Gastroesophageal sphincter (tissue), 4 donors: Measurements from ENCODE around the gene ST6GALNAC3. TPM values are rescaled to one million over a fixed set of nuclear protein-coding genes. Genes with fewer than 3 reads are reported as not detected.

ENCODE experiments used
- ATAC-seq: fragments of 150-250 bp; one replicate; pipeline ENCODE4 v1.9.1; 2016; ENCODE audit warnings: mild to moderate bottlenecking, moderate library complexity
- H3K27ac ChIP-seq, 4 donors: fragments of 200-600 bp; sonication (generic) in 3 of 4; 1 replicate in 3 of 4; 2 replicates in 1 of 4; pipeline ENCODE4 v1.5.1; 2016 to 2019
- H3K27me3 ChIP-seq: fragments of 200-600 bp; sonication (generic); one replicate; pipeline ENCODE4 v1.5.1; 2019
- H3K36me3 ChIP-seq, 2 donors: fragments of 200-600 bp; sonication (generic); one replicate each; pipeline ENCODE4 v1.5.1; 2019; ENCODE audit warnings: control low read depth in 1 of 2
- H3K4me1 ChIP-seq, 3 donors: fragments of 200-600 bp; sonication (generic); 1 replicate in 2 of 3; 2 replicates in 1 of 3; pipeline ENCODE4 v1.5.1; 2016 to 2019; ENCODE audit warnings: control low read depth in 2 of 3
- H3K4me3 ChIP-seq, 2 donors: fragments of 200-600 bp; sonication (generic); one replicate each; pipeline ENCODE4 v1.5.1; 2019; ENCODE audit warnings: mild to moderate bottlenecking in 1 of 2, moderate library complexity in 1 of 2
- H3K9me3 ChIP-seq, 3 donors: fragments of 200-600 bp; sonication (generic); one replicate each; pipeline ENCODE4 v1.5.1; 2017 to 2019; ENCODE audit warnings: control low read depth in 2 of 3
- CTCF ChIP-seq, 4 experiments: fragments of 200-600 bp in 2 of 4; fragments of 450-650 bp in 2 of 4; sonication (generic) in 1 of 4; IDR thresholded peaks; one replicate each; pipeline ENCODE4 v1.5.1; 2017 to 2019; ENCODE audit warnings: antibody characterized with exemption in 4 of 4, mild to moderate bottlenecking in 2 of 4, moderate library complexity in 2 of 4
- EP300 ChIP-seq: sonication (generic); formaldehyde crosslinking; IDR thresholded peaks from one replicate; pipeline ENCODE4 v1.6.1; 2017; ENCODE audit warnings: antibody characterized with exemption, mild to moderate bottlenecking
- POLR2A ChIP-seq, 2 donors: fragments of 450-650 bp; IDR thresholded peaks; one replicate each; pipeline ENCODE4 v1.6.1; 2017; ENCODE audit warnings: antibody characterized with exemption in 2 of 2, mild to moderate bottlenecking in 2 of 2, moderate library complexity in 1 of 2
- POLR2AphosphoS5 ChIP-seq: sonication (generic); formaldehyde crosslinking; IDR thresholded peaks from one replicate; pipeline ENCODE4 v1.6.1; 2017; ENCODE audit warnings: antibody characterized with exemption
- WGBS, 2 donors: methylation state at CpG; one replicate each; pipeline ENCODE4 v1.1.5; 2018; ENCODE audit warnings: low coverage in 1 of 2; 5-methylcytosine and 5-hydroxymethylcytosine counted together
- total RNA-seq, 4 donors: library from RNA; depleted of rRNA; stranded (reverse); fragments of >200 nt; gene quantifications; one replicate each; pipeline ENCODE4 v1.1.0, GENCODE V29; 2016

Gene ST6GALNAC3
- total RNA-seq, 4 donors from 2014 or later = 2.8 to 10.6 (median 3.3) TPM

DNA sequence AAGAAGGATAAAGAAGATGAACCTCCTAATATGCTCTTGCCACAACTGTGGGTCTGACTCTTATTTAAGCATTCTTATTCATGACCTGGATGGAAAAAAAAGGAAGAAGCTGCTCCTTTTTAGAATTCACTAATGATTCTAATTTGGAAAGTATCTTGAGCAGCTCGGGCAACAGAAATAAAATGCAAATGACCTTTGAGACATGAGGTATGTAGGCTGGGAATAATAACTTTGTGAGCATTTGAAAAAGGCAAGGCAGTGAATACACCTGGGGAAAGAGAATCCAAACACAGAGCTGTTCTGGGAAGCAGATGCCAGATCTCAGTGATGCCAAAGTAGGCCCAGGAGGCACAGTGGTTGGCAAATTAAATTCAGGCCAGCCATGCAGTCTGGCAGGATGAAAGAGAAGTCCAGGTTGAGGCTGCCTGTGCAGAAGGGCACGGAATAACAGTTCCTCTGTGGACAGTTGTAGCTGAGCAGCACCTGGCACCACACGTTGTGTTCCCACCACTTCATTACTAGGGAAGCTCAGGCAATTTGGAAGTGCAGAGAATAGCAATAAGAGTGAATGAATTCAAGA lies 471.9 kb downstream of the ST6GALNAC3 start:
- TF ChIP-seq POLR2AphosphoS5 = no peak
- TF ChIP-seq POLR2A (IDR thresholded peaks at IDR 0.05) = no peak
- TF ChIP-seq CTCF (IDR thresholded peaks at IDR 0.05) = no peak
- TF ChIP-seq EP300 = no peak
- no peak for ATAC-seq
- H3K36me3 ChIP-seq = no peaks in the 10 kb centered on the region
- H3K9me3 ChIP-seq = no peaks in the 10 kb centered on the region
- 79 to 83% methylated on average over 2 to 3 of the region's 3 CpGs for WGBS, 2 donors
- no peaks in the 10 kb centered on the region for H3K27me3 ChIP-seq
- H3K4me1 ChIP-seq = no peaks in the 10 kb centered on the region
- no peak overlapping the region for H3K4me3 ChIP-seq
- H3K27ac ChIP-seq = no peak overlapping the region

DNA sequence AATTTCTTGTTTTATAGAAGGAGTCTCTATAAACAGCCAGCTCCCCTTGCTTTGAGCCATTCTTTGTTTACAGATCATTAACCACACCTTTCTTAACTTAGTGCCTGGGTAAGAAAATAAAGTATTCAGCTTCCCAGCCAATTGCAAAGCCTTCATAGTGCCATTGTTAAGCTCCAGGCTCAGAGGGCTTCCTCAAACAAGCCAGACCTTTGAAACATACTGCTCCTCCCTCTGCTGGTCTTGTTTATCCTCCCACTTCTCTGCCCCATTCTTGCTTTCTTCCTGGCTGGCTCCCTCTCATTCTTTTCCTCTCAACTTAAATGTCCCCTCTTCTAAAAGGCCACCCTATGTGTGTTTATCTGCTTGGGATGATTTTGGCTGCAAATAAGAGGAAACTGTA lies 473.4 kb downstream of the ST6GALNAC3 start:
- Histone ChIP-seq H3K27ac (no peak overlapping the region), H3K4me3 (no peak overlapping the region), H3K27me3 (no peaks in the 10 kb centered on the region), H3K4me1 (no peaks in the 10 kb centered on the region), H3K36me3 (no peaks in the 10 kb centered on the region), H3K9me3 (no peaks in the 10 kb centered on the region)
- TF ChIP-seq POLR2AphosphoS5 (no peak), CTCF (IDR thresholded peaks at IDR 0.05) (no peak), EP300 (no peak), POLR2A (IDR thresholded peaks at IDR 0.05) (no peak)
- ATAC-seq = no peak

DNA sequence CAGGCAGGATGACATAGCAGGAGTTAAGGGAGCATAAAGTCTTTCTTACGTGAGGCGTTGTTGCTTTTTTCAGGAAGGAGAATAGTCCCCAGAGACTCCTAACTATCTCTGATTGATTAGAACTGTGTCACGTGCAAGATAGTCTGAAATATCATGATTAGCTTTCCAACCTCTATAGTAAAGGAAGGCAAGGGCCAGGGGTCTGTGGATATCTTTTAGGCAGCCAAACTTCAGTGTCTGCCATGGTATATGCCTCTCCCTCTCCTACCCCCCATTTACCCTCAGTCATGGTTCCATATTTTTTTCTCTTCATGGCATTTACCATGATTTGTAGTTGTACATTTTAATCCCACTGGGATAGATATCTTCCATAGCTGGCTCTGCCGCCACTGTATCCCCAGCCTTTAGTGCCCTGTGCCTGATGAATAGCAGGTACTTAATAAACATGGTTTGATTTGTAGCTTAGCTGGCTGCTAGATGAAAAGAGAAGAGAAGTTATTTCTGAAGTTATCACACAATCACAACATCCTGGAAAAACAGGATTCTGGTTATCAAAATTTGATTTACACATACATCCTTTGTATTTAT lies 474.1 kb downstream of the ST6GALNAC3 start:
- no peaks in the 10 kb centered on the region for H3K9me3 ChIP-seq
- H3K4me3 ChIP-seq = no peak overlapping the region
- TF ChIP-seq CTCF (IDR thresholded peaks at IDR 0.05) (no peak), POLR2A (IDR thresholded peaks at IDR 0.05) (no peak), POLR2AphosphoS5 (no peak), EP300 (no peak)
- H3K4me1 ChIP-seq = no peaks in the 10 kb centered on the region
- no peak overlapping the region for H3K27ac ChIP-seq
- 67 to 83% methylated on average over 1 to 4 of the region's 4 CpGs for WGBS, 2 donors
- no peak for ATAC-seq
- H3K27me3 ChIP-seq = no peaks in the 10 kb centered on the region
- no peaks in the 10 kb centered on the region for H3K36me3 ChIP-seq

- WGBS, 2 donors = 100% methylated on average over 1 of the region's 1 CpG; no CpG with 5 or more reads in 1 of the 2 donors
- Histone ChIP-seq H3K36me3 (no peaks in the 10 kb centered on the region), H3K27ac (no peak overlapping the region), H3K27me3 (no peaks in the 10 kb centered on the region), H3K9me3 (no peaks in the 10 kb centered on the region), H3K4me1 (no peaks in the 10 kb centered on the region), H3K4me3 (no peak overlapping the region)
- no peak for TF ChIP-seq POLR2A (IDR thresholded peaks at IDR 0.05)
- ATAC-seq = no peak
Observed at GRCh38 chr1:76554283-76554682, 479.7 kb downstream of the ST6GALNAC3 start.

DNA sequence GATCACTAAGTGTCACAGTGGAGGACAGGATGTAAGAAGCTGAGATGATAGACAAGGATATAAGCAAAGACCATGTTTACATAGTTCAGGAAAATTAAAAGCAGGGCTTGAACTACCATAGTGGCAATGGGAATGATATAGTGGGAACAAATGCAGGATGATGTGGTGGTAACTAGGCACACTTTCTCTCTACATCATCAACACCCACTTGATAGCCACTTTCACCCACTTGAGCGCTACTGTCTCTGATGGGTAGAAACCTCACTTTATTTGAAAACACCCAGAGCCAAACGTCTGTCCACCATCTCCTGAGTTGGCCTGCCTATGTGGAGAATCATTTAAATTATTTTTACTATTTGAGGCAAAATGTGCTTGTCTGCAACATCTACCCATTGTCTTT lies 487.7 kb downstream of the ST6GALNAC3 start:
- Histone ChIP-seq H3K9me3 (no peaks in the 10 kb centered on the region), H3K27ac (no peak overlapping the region), H3K27me3 (no peaks in the 10 kb centered on the region), H3K4me3 (no peak overlapping the region), H3K4me1 (no peaks in the 10 kb centered on the region), H3K36me3 (no peaks in the 10 kb centered on the region)
- 91 to 92% methylated on average over 2 of the region's 2 CpGs for WGBS, 2 donors
- no peak for ATAC-seq
- TF ChIP-seq POLR2AphosphoS5 (no peak), POLR2A (IDR thresholded peaks at IDR 0.05) (no peak), CTCF (IDR thresholded peaks at IDR 0.05) (no peak), EP300 (no peak)
